WTC11 (cell line): ENCODE measurements around the gene MBD3L1. TPM values are rescaled to one million over a fixed set of nuclear protein-coding genes. Genes with fewer than 3 reads are reported as not detected.

Source experiments
- ATAC-seq: fragments of 200-7000 bp; cut with Tn5 transposase; 2 replicates; pipeline ENCODE4 v1.10.0; 2021; ENCODE audit warnings: mild to moderate bottlenecking, moderate library complexity
- CTCF ChIA-PET: fragments of 300-600 bp; sonication (Branson Sonifier 250); formaldehyde crosslinking; loops from one replicate; lab custom pipeline; 2021; ENCODE audit warnings: antibody characterized with exemption; lab: Charles Lee
- POLR2A ChIA-PET: fragments of 350-600 bp; sonication (Branson Sonifier 250); formaldehyde crosslinking; loops from one replicate; lab custom pipeline; 2021; ENCODE audit warnings: antibody characterized with exemption; lab: Charles Lee
- DNase-seq: peaks from one replicate; pipeline ENCODE4 v3.0.0; 2021; ENCODE audit warnings: low spot score
- H3K27ac Mint-ChIP-seq: 2 replicates; pipeline ENCODE4 v1.8.0; 2021; ENCODE audit warnings: mixed read lengths
- H3K27me3 Mint-ChIP-seq: 2 replicates; pipeline ENCODE4 v1.8.0; 2021; ENCODE audit warnings: low read depth, mild to moderate bottlenecking, moderate library complexity, mixed read lengths
- H3K36me3 Mint-ChIP-seq: 2 replicates; pipeline ENCODE4 v1.8.0; 2021; ENCODE audit warnings: mixed read lengths
- H3K4me1 Mint-ChIP-seq: 2 replicates; pipeline ENCODE4 v1.8.0; 2022; ENCODE audit warnings: mixed read lengths
- H3K4me3 Mint-ChIP-seq: 2 replicates; pipeline ENCODE4 v1.8.0; 2021; ENCODE audit warnings: mild to moderate bottlenecking, moderate library complexity, mixed read lengths
- H3K9me3 Mint-ChIP-seq: 2 replicates; pipeline ENCODE4 v1.8.0; 2021; ENCODE audit warnings: mixed read lengths
- CBFB ChIP-seq: sonication (generic); formaldehyde crosslinking; IDR thresholded peaks from 2 replicates; pipeline ENCODE4 v1.8.1; 2022; ENCODE audit warnings: mild to moderate bottlenecking, low read depth, missing genetic modification reagents
- CDX4 ChIP-seq: fragments of 250-450 bp; sonication (Bioruptor Pico); IDR thresholded peaks from 2 replicates; pipeline ENCODE4 v1.9.0; 2021; ENCODE audit warnings: moderate library complexity, mild to moderate bottlenecking, inconsistent platforms, borderline replicate concordance
- E2F4 ChIP-seq: sonication (generic); formaldehyde crosslinking; IDR thresholded peaks from 2 replicates; pipeline ENCODE4 v1.8.1; 2022; ENCODE audit warnings: low read depth, mild to moderate bottlenecking, moderate library complexity, missing genetic modification reagents, borderline replicate concordance
- FOXJ3 ChIP-seq: sonication (generic); formaldehyde crosslinking; IDR thresholded peaks from 2 replicates; pipeline ENCODE4 v1.9.0; 2021; ENCODE audit warnings: missing genetic modification reagents, mild to moderate bottlenecking, borderline replicate concordance
- GTF2I ChIP-seq: fragments of 250-450 bp; sonication (Bioruptor Pico); conservative IDR thresholded peaks from 2 replicates; pipeline ENCODE4 v1.4.0; 2021; ENCODE audit warnings: mild to moderate bottlenecking
- HMGXB4 ChIP-seq: sonication (generic); formaldehyde crosslinking; IDR thresholded peaks from 2 replicates; pipeline ENCODE4 v1.8.1; 2023; ENCODE audit warnings: mild to moderate bottlenecking, moderate library complexity, missing genetic modification reagents
- IRF2 ChIP-seq: sonication (generic); formaldehyde crosslinking; IDR thresholded peaks from 2 replicates; pipeline ENCODE4 v1.8.0; 2022; ENCODE audit warnings: low read depth, missing genetic modification reagents, borderline replicate concordance
- MAX ChIP-seq: sonication (generic); formaldehyde crosslinking; IDR thresholded peaks from 2 replicates; pipeline ENCODE4 v1.8.0; 2022; ENCODE audit warnings: mild to moderate bottlenecking, missing genetic modification reagents
- NFATC4 ChIP-seq: fragments of 250-450 bp; sonication (Bioruptor Pico); IDR thresholded peaks from 2 replicates; pipeline ENCODE4 v1.9.0; 2021; ENCODE audit warnings: mild to moderate bottlenecking
- NR2C2 ChIP-seq: sonication (generic); formaldehyde crosslinking; IDR thresholded peaks from 2 replicates; pipeline ENCODE4 v1.8.0; 2022; ENCODE audit warnings: mild to moderate bottlenecking, missing genetic modification reagents
- OVOL2 ChIP-seq: fragments of 250-450 bp; sonication (Bioruptor Pico); IDR thresholded peaks from 2 replicates; pipeline ENCODE4 v1.9.0; 2021; ENCODE audit warnings: mild to moderate bottlenecking, borderline replicate concordance
- PRRX2 ChIP-seq: fragments of 250-450 bp; sonication (Bioruptor Pico); IDR thresholded peaks from 2 replicates; pipeline ENCODE4 v1.8.0; 2021; ENCODE audit warnings: mild to moderate bottlenecking
- SOX15 ChIP-seq: fragments of 250-450 bp; sonication (Bioruptor Pico); IDR thresholded peaks from 2 replicates; pipeline ENCODE4 v1.9.0; 2021; ENCODE audit warnings: mild to moderate bottlenecking
- SP1 ChIP-seq: sonication (generic); formaldehyde crosslinking; conservative IDR thresholded peaks from 2 replicates; pipeline ENCODE4 v1.8.1; 2022; ENCODE audit warnings: missing genetic modification reagents
- ZBTB21 ChIP-seq: sonication (generic); formaldehyde crosslinking; IDR thresholded peaks from 2 replicates; pipeline ENCODE4 v1.8.1; 2023; ENCODE audit warnings: mild to moderate bottlenecking, missing genetic modification reagents, borderline replicate concordance
- ZNF263 ChIP-seq: sonication (generic); formaldehyde crosslinking; IDR thresholded peaks from 2 replicates; pipeline ENCODE4 v1.8.1; 2022; ENCODE audit warnings: low read depth, mild to moderate bottlenecking, moderate library complexity, missing genetic modification reagents
- ZNF416 ChIP-seq: fragments of 250-450 bp; sonication (Bioruptor Pico); IDR thresholded peaks from 2 replicates; pipeline ENCODE4 v1.9.0; 2021; ENCODE audit warnings: mild to moderate bottlenecking, inconsistent platforms
- ZNF512 ChIP-seq: sonication (generic); formaldehyde crosslinking; IDR thresholded peaks from 2 replicates; pipeline ENCODE4 v1.8.1; 2022; ENCODE audit warnings: missing genetic modification reagents, borderline replicate concordance
- ZNF532 ChIP-seq: fragments of 250-450 bp; sonication (Bioruptor Pico); IDR thresholded peaks from 2 replicates; pipeline ENCODE4 v1.9.0; 2021; ENCODE audit warnings: mild to moderate bottlenecking, borderline replicate concordance
- ZSCAN18 ChIP-seq: fragments of 250-450 bp; sonication (Bioruptor Pico); IDR thresholded peaks from 2 replicates; pipeline ENCODE4 v2.1.2; 2022; ENCODE audit warnings: mild to moderate bottlenecking, moderate library complexity
- total RNA-seq: library from RNA; stranded (reverse); gene quantifications from 3 replicates; pipeline ENCODE4 v1.2.3, GENCODE V29; 2021

The MBD3L1 gene
- total RNA-seq, 1 experiment from 2014 or later = not detected

- POLR2A ChIA-PET = no interaction called here
- peaks cover 37% of the 10 kb centered on the region for H3K36me3 Mint-ChIP-seq
- no peaks in the 10 kb centered on the region for H3K4me1 Mint-ChIP-seq
- DNase-seq (no peak), ATAC-seq (no peak)
- peaks cover 31% of the 10 kb centered on the region for H3K9me3 Mint-ChIP-seq
- no peak overlapping the region for H3K27ac Mint-ChIP-seq
- H3K27me3 Mint-ChIP-seq = peaks cover 15% of the 10 kb centered on the region
- H3K4me3 Mint-ChIP-seq = no peak overlapping the region
- CTCF ChIA-PET = no interaction called here
- TF ChIP-seq NR2C2 = no peak
- TF ChIP-seq NFATC4 = no peak
- TF ChIP-seq SOX15 (CRISPR knock-in tag) = no peak
- TF ChIP-seq SP1 (CRISPR knock-in tag) = no peak
- TF ChIP-seq MAX = no peak
- no peak for TF ChIP-seq E2F4 (CRISPR knock-in tag)
- no peak for TF ChIP-seq ZNF512 (CRISPR knock-in tag)
- TF ChIP-seq ZNF532 (CRISPR knock-in tag) = no peak
- no peak for TF ChIP-seq PRRX2
- no peak for TF ChIP-seq CBFB (CRISPR knock-in tag)
- no peak for TF ChIP-seq ZNF416 (CRISPR knock-in tag)
- TF ChIP-seq HMGXB4 (CRISPR knock-in tag) = no peak
- no peak for TF ChIP-seq IRF2 (CRISPR knock-in tag)
- TF ChIP-seq ZSCAN18 (CRISPR knock-in tag) = no peak
- no peak for TF ChIP-seq OVOL2
- TF ChIP-seq FOXJ3 = no peak
- TF ChIP-seq GTF2I = no peak
- no peak for TF ChIP-seq CDX4 (CRISPR knock-in tag)
- TF ChIP-seq ZNF263 (CRISPR knock-in tag) = no peak
- TF ChIP-seq ZBTB21 (CRISPR knock-in tag) = no peak
Observed at GRCh38 chr19:8866344-8866743, 34.2 kb downstream of the MBD3L1 start.
